Panc1 (cell line): ENCODE results near the gene TCP11L2.

Experiments
- CTCF ChIP-seq: fragments of 450-650 bp; IDR thresholded peaks from 2 replicates; pipeline ENCODE4 v1.5.1; 2017; ENCODE audit warnings: mild to moderate bottlenecking
- POLR2AphosphoS5 ChIP-seq: IDR thresholded peaks from 2 replicates; pipeline ENCODE4 v1.6.1; 2012; ENCODE audit warnings: mild to moderate bottlenecking, low read depth, low read length, moderate library complexity
- REST ChIP-seq, 2 experiments: IDR thresholded peaks; 2 replicates each; pipeline ENCODE4 v1.6.1; 2011 to 2012; ENCODE audit warnings: low read depth in 2 of 2, control low read depth in 1 of 2, low read length in 1 of 2, mild to moderate bottlenecking in 1 of 2, moderate library complexity in 1 of 2; ENCODE audit not compliant: insufficient read depth in 1 of 2
- SIN3A ChIP-seq: IDR thresholded peaks from 2 replicates; pipeline ENCODE4 v1.6.1; 2012; ENCODE audit warnings: low read depth, mild to moderate bottlenecking, low read length, moderate library complexity, borderline replicate concordance; ENCODE audit not compliant: insufficient read depth
- TCF7L2 ChIP-seq: IDR thresholded peaks from 2 replicates; pipeline ENCODE4 v1.6.1; 2011; ENCODE audit warnings: mild to moderate bottlenecking, low read depth, low read length, inconsistent platforms

- TF ChIP-seq CTCF, result no peak
- TF ChIP-seq REST (IDR thresholded peaks at IDR 0.05; ENCODE audit: insufficient read depth in 1 of 2, low read depth in 2 of 2, low read length in 1 of 2), result no peak
- TF ChIP-seq POLR2AphosphoS5, result no peak
- TF ChIP-seq TCF7L2, result no peak
- no peak for TF ChIP-seq SIN3A
Observed at GRCh38 chr12:106258226-106258625, 44.3 kb upstream of the TCP11L2 start.
